GM12875 (cell line): Measurements from ENCODE around the gene PLAC9.
"Not testable (repeated sequence)": the region's sequence is repeated elsewhere in the genome, so short reads cannot be mapped to it uniquely, and the experiment has no call there.

Experiments
- H3K4me3 ChIP-seq: one replicate; pipeline ENCODE4 v1.5.1; 2011; ENCODE audit warnings: low read depth, low read length, control low read depth
- CTCF ChIP-seq: IDR thresholded peaks from 2 replicates; pipeline ENCODE4 v1.5.1; 2011; ENCODE audit warnings: low read depth, mild to moderate bottlenecking, control low read depth, inconsistent platforms, low read length, moderate library complexity, borderline replicate concordance; ENCODE audit not compliant: insufficient read depth

The PLAC9 gene

GRCh38 chr10:80132299-80133139, at the start of gene PLAC9:
TSS of gene PLAC9 (plus strand) at chr10:80132730. CDS start at chr10:80132763, 33 bp downstream.
- no peak within 1 kb of the TSS for H3K4me3 ChIP-seq
- no peak for TF ChIP-seq CTCF

- H3K4me3 ChIP-seq, result no peak overlapping the region
- TF ChIP-seq CTCF, result no peak
Observed at GRCh38 chr10:80090121-80090520, 42.4 kb upstream of the PLAC9 start.

GRCh38 chr10:80094231-80094630, 38.3 kb upstream of the PLAC9 start:
- TF ChIP-seq CTCF, result no peak
- no peak overlapping the region for H3K4me3 ChIP-seq

GRCh38 chr10:80098272-80098671, 34.3 kb upstream of the PLAC9 start:
- not testable (repeated sequence) for H3K4me3 ChIP-seq

- H3K4me3 ChIP-seq, result not testable (repeated sequence)
Observed at GRCh38 chr10:80099295-80099694, 33.2 kb upstream of the PLAC9 start.

- TF ChIP-seq CTCF, result no peak
- no peak overlapping the region for H3K4me3 ChIP-seq
Observed at GRCh38 chr10:80100116-80100515, 32.4 kb upstream of the PLAC9 start.

GRCh38 chr10:80100861-80101695, 31.5 kb upstream of the PLAC9 start:
- no peak for TF ChIP-seq CTCF
- H3K4me3 ChIP-seq, result no peak overlapping the region

- no peak overlapping the region for H3K4me3 ChIP-seq
- no peak for TF ChIP-seq CTCF
Observed at GRCh38 chr10:80104066-80104926, 28.2 kb upstream of the PLAC9 start.
